K562 (cell line): ENCODE data around the gene NUP62. TPM values are rescaled to one million over a fixed set of nuclear protein-coding genes. Genes with fewer than 3 reads are reported as not detected.

Experiments used
- ARID2 ChIP-seq: fragments of 450-650 bp; IDR thresholded peaks from 2 replicates; pipeline ENCODE4 v1.6.1; 2017; ENCODE audit warnings: antibody characterized with exemption, mild to moderate bottlenecking
- BACH1 ChIP-seq: fragments of 200-800 bp; sonication (Bioruptor generic); IDR thresholded peaks from 2 replicates; pipeline ENCODE4 v1.6.1; 2016; ENCODE audit warnings: missing genetic modification characterization, missing compliant biosample characterization
- BCOR ChIP-seq: fragments of 450-650 bp; IDR thresholded peaks from 2 replicates; pipeline ENCODE4 v1.6.1; 2016
- BRD4 ChIP-seq: fragments of 200-600 bp; sonication (generic); IDR thresholded peaks from 2 replicates; pipeline ENCODE4 v1.6.1; 2017; ENCODE audit warnings: inconsistent platforms
- CC2D1A ChIP-seq: fragments of 450-650 bp; IDR thresholded peaks from 2 replicates; pipeline ENCODE4 v1.6.1; 2017; ENCODE audit warnings: mild to moderate bottlenecking
- DMBX1 ChIP-seq: fragments of 250-450 bp; sonication (Bioruptor Pico); IDR thresholded peaks from 2 replicates; pipeline ENCODE4 v1.8.0; 2022; ENCODE audit warnings: inconsistent platforms, mild to moderate bottlenecking, moderate library complexity, borderline replicate concordance
- ELF2 ChIP-seq: fragments of 250-450 bp; sonication (Bioruptor Pico); IDR thresholded peaks from 2 replicates; pipeline ENCODE4 v1.5.0; 2021; ENCODE audit warnings: mild to moderate bottlenecking
- ELK1 ChIP-seq: sonication (generic); formaldehyde crosslinking; IDR thresholded peaks from 2 replicates; pipeline ENCODE4 v1.8.1; 2022; ENCODE audit warnings: missing genetic modification reagents
- IFI16 ChIP-seq: fragments of 250-450 bp; sonication (Bioruptor Pico); IDR thresholded peaks from 2 replicates; pipeline ENCODE4 v2.1.2; 2022; ENCODE audit warnings: mild to moderate bottlenecking, inconsistent platforms
- KAT2B ChIP-seq: IDR thresholded peaks from one replicate; pipeline ENCODE4 v1.6.1; 2012; ENCODE audit warnings: low read depth, mild to moderate bottlenecking, control low read depth, inconsistent platforms, low read length, moderate library complexity
- LEF1 ChIP-seq: fragments of 450-650 bp; IDR thresholded peaks from 2 replicates; pipeline ENCODE4 v1.6.1; 2016; ENCODE audit warnings: mild to moderate bottlenecking
- MITF ChIP-seq: IDR thresholded peaks from 2 replicates; pipeline ENCODE4 v1.6.1; 2014; ENCODE audit warnings: antibody characterized with exemption
- ZBTB2 ChIP-seq: fragments of 450-650 bp; IDR thresholded peaks from 2 replicates; pipeline ENCODE4 v1.6.1; 2016; ENCODE audit warnings: antibody characterized with exemption
- ZNF449 ChIP-seq: fragments of 250-450 bp; sonication (Bioruptor Pico); IDR thresholded peaks from 2 replicates; pipeline ENCODE4 v1.8.0; 2022; ENCODE audit warnings: moderate library complexity, mild to moderate bottlenecking, inconsistent platforms
- ZNF583 ChIP-seq: fragments of 250-450 bp; sonication (Bioruptor Pico); IDR thresholded peaks from 2 replicates; pipeline ENCODE4 v1.4.0; 2020
- ZNF655 ChIP-seq: fragments of 250-450 bp; sonication (Bioruptor Pico); IDR thresholded peaks from 2 replicates; pipeline ENCODE4 v1.5.0; 2021
- ZNF707 ChIP-seq: fragments of 250-450 bp; sonication (Bioruptor Pico); conservative IDR thresholded peaks from 2 replicates; pipeline ENCODE4 v1.8.0; 2022; ENCODE audit warnings: inconsistent platforms, mild to moderate bottlenecking, moderate library complexity
- ZNF740 ChIP-seq, 3 experiments: fragments of 200-800 bp in 1 of 3; sonication (Bioruptor generic) in 1 of 3; sonication (generic) in 1 of 3; formaldehyde crosslinking in 1 of 3; IDR thresholded peaks; 2 replicates each; pipeline versions ENCODE4 v1.6.1 to v1.8.0; 2016 to 2022; ENCODE audit warnings: mild to moderate bottlenecking in 2 of 3, missing compliant biosample characterization in 2 of 3, missing genetic modification characterization in 2 of 3, missing genetic modification reagents in 1 of 3
- ZNF778 ChIP-seq: fragments of 450-650 bp; formaldehyde crosslinking; IDR thresholded peaks from 2 replicates; pipeline ENCODE4 v1.4.0; 2020; ENCODE audit warnings: mild to moderate bottlenecking, moderate library complexity
- polyA plus RNA-seq, 8 experiments: library from polyadenylated mRNA; depleted of rRNA in 4 of 8; stranded (reverse) in 5 of 8; unstranded in 3 of 8; fragments of >200 nt; fragmentation: Nextera tagmentation in 2 of 8; fragmentation: Illumina TruSeq in 1 of 8; extraction: Ambion mirVana in 2 of 8; extraction: Trizol in 1 of 8; gene quantifications; 2 replicates each; pipeline versions ENCODE4 v1.2.1 to v1.2.3, GENCODE V29; 2011 to 2014; ENCODE audit warnings: inconsistent platforms in 1 of 8, missing spikeins in 1 of 8
- total RNA-seq, 7 experiments: library from RNA; depleted of rRNA in 6 of 7; stranded (reverse); fragments of >200 nt in 6 of 7; fragmentation: Illumina TruSeq in 2 of 7; extraction: Trizol in 2 of 7; gene quantifications; 2 replicates each; pipeline versions ENCODE4 v1.2.1 to v1.2.3, GENCODE V29; 2011 to 2021; ENCODE audit warnings: low replicate concordance in 1 of 7

Gene NUP62
- total and polyA plus RNA-seq, 9 of the 15 experiments (the other 6 are each of a cell fraction or from before 2014, with no cell fraction given): 16.9 to 109 (median 66.0) TPM

- TF ChIP-seq ARID2 (no peak), DMBX1 (CRISPR knock-in tag) (no peak), BCOR (peak; percentile 38; the same call in 1 of the 2 replicates), KAT2B (no peak), IFI16 (CRISPR knock-in tag) (no peak), ZNF778 (no peak), ZNF655 (CRISPR knock-in tag) (no peak), CC2D1A (no peak), ZNF583 (CRISPR knock-in tag) (no peak), ELF2 (CRISPR knock-in tag) (no peak), ZNF449 (CRISPR knock-in tag) (no peak), ZNF707 (CRISPR knock-in tag) (no peak), ELK1 (CRISPR knock-in tag) (0 out of 2 replicates have a peak, but pooled peaks have one; percentile 28), LEF1 (no peak), ZBTB2 (no peak), MITF (0 out of 2 replicates have a peak, but pooled peaks have one; percentile 7), BRD4 (0 out of 2 replicates have a peak, but pooled peaks have one; percentile 3), ZNF740 (CRISPR knock-in tag; IDR thresholded peaks at IDR 0.05) (no peak), ZNF740 (tag; IDR thresholded peaks at IDR 0.05) (peak in 1 of 2 experiments; percentile 71; a peak in 2 of 4 replicates), BACH1 (tag) (no peak)
Observed at GRCh38 chr19:49890349-49891311, 38.7 kb downstream of the NUP62 start (continued).
